ENCODE measurements around the gene RUNDC3A. TPM values are rescaled to one million over a fixed set of nuclear protein-coding genes. Genes with fewer than 3 reads are reported as not detected.

RUNDC3A gene
- total RNA-seq = 0.13 TPM
- long read RNA-seq = 0 reads

- peak; percentile 93 for DNase-seq (ENCODE audit: low spot score)
These were observed at the start of gene RUNDC3A for GRCh38 chr17:44308320-44308818. Gene RUNDC3A, plus strand, starts transcription at chr17:44308601. Its CDS starts 232 bp downstream, at chr17:44308833.

- no peak for DNase-seq (ENCODE audit: low spot score)
These were observed 49.5 kb upstream of the RUNDC3A start for GRCh38 chr17:44258811-44259351.

DNA sequence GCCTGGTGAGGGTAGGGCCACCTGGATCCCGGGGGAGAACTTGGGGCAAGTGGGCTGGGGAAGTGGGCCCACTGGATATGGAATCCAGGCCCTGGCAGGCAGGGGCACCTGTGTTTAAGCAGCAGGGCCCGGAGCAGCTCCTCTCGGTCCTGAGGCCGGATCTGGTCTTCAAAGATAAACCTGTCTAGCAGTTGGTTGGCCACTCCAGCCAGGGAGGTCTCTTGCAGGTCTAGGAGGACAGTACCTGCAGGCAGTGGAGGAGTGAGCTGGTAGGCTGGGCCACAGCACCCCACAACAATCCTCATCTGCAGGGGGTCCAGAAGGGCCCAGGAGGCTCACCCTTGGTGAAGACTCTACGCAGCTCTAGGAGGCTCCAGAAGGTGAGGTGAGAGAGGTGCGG, 48.1 kb upstream of the RUNDC3A start:
- DNase-seq (ENCODE audit: low spot score) = no peak

GRCh38 chr17:44262654-44263225, 45.7 kb upstream of the RUNDC3A start:
- no peak for DNase-seq (ENCODE audit: low spot score)

GRCh38 chr17:44263345-44263902, 45.0 kb upstream of the RUNDC3A start:
- DNase-seq (ENCODE audit: low spot score) = no peak

GRCh38 chr17:44266402-44267164, 41.8 kb upstream of the RUNDC3A start:
- DNase-seq (ENCODE audit: low spot score) = no peak

DNA sequence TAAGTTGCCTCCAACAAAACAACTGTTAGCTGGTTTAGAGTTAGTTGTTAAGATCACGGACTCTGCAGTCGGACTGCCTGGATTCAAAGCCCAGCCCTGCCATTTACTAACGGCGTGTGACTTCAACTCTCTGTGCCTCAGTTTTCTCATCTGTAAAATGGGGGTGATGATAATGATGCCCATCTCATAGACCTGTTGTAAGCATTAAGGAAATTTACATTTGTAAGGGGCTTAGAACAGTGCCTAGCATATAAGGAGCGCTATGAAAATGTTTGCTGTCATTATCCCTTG, 41.3 kb upstream of the RUNDC3A start:
- DNase-seq (ENCODE audit: low spot score) = no peak

GRCh38 chr17:44267818-44268490, 40.4 kb upstream of the RUNDC3A start, which contains the start of gene SLC4A1:
Gene SLC4A1, minus strand, starts transcription at chr17:44268135. Its CDS starts 5,269 bp downstream, at chr17:44262866.
- no peak for DNase-seq (ENCODE audit: low spot score)

DNA sequence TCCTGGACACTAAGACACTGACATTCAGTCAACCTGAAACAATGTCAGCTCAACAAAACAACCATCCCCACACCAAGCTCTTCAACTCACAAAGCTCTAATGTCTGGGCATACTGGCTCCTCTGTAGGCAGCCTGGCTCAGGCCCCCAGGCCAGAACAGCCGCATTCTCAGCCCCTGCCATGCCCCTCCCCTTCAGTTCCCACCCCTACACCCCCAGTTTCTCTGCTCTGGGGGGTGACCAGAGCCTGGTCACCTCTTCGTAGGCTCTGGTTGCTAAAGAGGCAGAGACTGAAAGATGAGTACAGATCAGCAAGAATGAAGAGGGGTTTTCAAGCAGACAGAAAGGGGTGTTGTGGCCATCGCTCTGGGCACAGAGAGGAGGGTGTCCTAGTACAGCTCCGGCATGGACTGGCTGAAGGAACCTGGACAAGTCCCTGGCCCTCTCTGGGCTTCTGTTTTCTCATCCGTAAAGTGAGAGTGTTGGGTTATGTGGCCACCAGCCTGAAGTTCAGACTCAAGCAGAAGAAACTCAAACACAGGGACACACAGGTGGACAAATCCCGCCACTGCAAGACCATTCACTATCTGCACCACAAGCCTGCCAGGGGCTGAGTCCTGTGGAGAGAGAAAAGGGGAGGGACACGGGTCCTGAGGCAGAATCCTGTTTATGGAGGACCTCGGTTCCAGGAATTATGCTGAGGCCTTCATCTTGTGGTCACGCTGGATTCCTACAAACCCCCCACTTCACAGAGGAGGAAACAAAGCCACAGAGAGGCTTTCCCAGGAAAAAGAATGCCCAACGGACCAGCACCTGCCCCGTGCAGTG, 39.5 kb upstream of the RUNDC3A start:
- no peak for DNase-seq (ENCODE audit: low spot score)

- DNase-seq (ENCODE audit: low spot score) = no peak
These were observed 38.7 kb upstream of the RUNDC3A start for GRCh38 chr17:44269535-44270240.

- no peak for DNase-seq (ENCODE audit: low spot score)
These were observed 36.0 kb upstream of the RUNDC3A start for GRCh38 chr17:44272321-44272951.

DNA sequence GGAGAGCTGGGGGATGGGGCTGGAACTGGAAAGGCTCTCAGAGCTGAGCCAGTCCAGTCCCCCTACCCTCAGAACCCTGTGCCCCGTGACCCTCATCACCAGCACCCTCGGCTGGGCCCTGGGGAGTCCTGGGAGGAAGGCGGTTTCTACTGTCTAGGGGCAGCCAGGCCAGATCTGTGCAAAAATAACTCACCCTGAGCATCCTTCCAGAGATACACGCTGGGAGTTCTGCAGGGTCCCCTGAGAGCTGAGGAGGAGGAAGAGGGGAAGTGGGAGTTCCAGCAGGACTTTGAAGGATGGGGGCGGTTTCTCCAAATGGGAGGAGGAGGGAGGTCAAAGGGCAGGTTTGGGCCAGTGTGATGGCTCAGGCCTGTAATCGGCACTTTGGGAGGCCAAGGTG, 35.4 kb upstream of the RUNDC3A start:
- DNase-seq (ENCODE audit: low spot score) = no peak

- DNase-seq (ENCODE audit: low spot score) = no peak
These were observed 34.8 kb upstream of the RUNDC3A start for GRCh38 chr17:44273607-44274006.

DNA sequence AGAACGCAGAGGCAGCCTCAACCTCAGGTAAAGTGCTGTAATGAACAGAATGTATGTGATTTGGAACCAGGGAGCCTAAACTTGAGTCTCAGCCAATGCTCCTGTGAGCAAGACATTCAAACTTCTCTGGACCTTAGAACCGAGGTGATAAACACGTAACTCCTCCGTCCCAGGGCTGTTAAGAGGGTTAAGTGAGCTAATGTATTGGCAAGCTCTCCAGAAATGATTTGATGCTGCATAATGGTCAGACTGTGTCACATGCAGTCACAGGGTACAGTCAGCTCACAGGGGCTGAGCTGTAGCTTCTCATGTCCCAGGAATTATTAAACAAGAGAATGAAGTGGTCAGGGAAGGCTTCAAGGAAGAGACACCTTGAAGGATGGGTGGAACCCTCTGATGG, 30.4 kb upstream of the RUNDC3A start:
- no peak for DNase-seq (ENCODE audit: low spot score)

DNA sequence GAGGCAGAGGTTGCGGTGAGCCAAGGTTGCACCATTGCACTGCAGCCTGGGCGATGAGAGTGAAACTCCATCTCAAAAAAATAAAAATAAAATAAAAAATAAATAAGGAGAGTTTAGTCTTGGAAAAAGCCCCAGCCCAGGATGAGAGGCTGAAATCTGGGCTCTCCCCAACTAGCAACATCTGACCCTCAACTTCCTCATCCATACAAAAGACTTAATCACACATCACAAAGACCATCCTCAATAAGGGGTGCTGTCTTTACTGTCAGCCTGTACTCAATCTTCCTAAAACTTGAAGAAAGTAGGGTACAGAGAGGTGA, 29.1 kb upstream of the RUNDC3A start:
- no peak for DNase-seq (ENCODE audit: low spot score)

DNA sequence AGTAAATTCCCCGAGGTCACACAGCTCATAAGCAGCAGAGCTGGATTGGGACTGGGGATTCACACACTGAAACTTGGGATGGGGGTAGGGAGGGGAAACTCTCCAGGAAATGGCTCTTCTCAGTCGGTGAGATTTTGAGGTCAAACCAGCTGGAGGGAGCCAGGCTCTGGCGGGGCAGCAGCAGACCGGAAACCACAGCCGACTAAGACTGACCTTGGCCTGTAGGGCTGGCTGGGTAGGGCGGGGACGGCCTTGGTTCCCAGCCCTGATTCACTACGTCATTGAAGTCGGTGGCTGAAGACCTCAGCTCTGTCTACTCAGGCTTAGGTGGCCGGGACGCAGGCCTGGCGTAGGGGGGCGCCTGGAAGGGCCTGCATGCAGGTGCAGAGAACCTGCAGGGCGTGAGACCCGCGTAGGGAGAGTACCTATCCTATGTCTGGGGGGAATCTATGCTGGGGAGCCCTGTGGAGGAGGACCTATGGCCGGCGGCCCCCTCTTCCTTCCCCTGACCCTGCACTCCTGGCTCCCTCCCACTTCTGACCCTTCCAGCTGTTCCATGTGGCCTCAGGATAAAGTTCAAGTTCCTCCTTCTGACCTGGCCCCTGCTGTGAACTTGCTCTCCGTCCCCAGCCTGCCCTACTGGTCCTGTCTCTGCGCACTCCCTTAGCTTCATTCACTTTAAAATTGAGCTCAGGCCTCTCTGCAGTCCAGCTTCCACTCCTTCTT, 28.6 kb upstream of the RUNDC3A start:
- no peak for DNase-seq (ENCODE audit: low spot score)

DNA sequence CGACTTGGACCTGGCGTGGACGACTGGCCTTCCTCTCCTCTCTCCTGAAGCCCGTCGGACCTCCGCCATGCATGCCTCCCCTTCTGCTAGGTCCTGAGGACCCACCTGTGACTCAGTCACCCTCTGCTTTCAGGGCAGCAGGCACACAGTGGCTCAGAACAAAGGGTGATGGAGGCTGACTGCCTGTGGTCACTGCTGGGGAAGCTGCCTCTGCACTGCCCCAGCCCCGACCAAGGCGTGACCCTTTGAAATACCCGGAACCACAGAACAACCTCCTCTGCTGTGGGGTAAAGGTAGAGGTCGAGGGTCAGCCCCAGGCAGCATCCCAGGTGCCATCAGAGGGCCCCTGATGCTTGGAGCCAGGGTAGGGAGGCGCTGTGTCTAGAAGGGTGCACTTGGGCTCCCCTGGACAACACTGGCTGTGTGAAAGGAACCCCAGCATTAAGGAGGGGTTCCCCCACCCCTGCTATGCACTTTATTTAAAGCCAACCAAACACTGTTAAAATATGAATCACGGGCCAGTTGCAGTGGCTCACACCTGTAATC, 27.9 kb upstream of the RUNDC3A start:
- no peak for DNase-seq (ENCODE audit: low spot score)

DNA sequence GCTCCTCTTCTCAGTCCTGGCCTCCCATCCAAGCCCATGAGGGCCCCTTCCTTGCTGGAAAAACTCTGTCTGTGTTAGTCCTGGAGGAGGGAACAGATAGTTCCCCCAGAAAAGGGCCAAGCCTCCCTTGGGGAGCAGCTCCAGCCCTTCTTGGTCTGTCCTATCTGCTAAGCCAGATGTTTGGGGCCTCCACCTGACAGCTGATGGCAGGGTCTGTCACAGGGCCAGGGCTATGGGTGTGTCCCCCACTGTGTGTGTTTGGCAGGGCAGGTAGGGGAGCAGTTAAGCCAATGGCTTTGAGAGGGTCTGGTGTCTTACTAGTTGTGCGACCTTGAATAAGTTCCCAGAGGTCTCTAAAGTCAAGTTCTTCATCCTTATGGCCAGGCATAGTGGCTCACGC, 26.8 kb upstream of the RUNDC3A start:
- DNase-seq (ENCODE audit: low spot score) = no peak

GRCh38 chr17:44282264-44282663, 26.1 kb upstream of the RUNDC3A start:
- DNase-seq (ENCODE audit: low spot score) = no peak

Measured in mesenteric fat pad (tissue), 1 donor.